BLaER1 treated with 17β-estradiol and CSF1 and Interleukin-3, amounts not matched to agents 10 nM and 100 nM (cell line): Measurements from ENCODE around the gene PTPRZ1.

Experiments used
- H3K27ac ChIP-seq, 11 experiments: shearing (Covaris generic); formaldehyde crosslinking; 2 replicates each; pipeline ENCODE4 v1.8.1; 2022
- H3K27me3 ChIP-seq, 11 experiments: shearing (Covaris generic); formaldehyde crosslinking; 2 replicates each; pipeline ENCODE4 v1.8.1; 2022
- H3K36me3 ChIP-seq, 11 experiments: shearing (Covaris generic); formaldehyde crosslinking; 2 replicates each; pipeline ENCODE4 v1.8.1; 2022
- H3K4me1 ChIP-seq, 10 experiments: shearing (Covaris generic); formaldehyde crosslinking; 2 replicates each; pipeline ENCODE4 v1.8.1; 2022
- H3K4me2 ChIP-seq, 11 experiments: shearing (Covaris generic); formaldehyde crosslinking; 2 replicates each; pipeline ENCODE4 v1.8.1; 2022
- H3K4me3 ChIP-seq, 10 experiments: shearing (Covaris generic); formaldehyde crosslinking; 2 replicates each; pipeline ENCODE4 v1.8.1; 2022
- H3K9ac ChIP-seq, 11 experiments: shearing (Covaris generic); formaldehyde crosslinking; 2 replicates each; pipeline ENCODE4 v1.8.1; 2022
- H3K9me3 ChIP-seq, 11 experiments: shearing (Covaris generic); formaldehyde crosslinking; replicated peaks in 1 of 11; 2 replicates each; pipeline ENCODE4 v1.8.1; 2022
- H4K20me1 ChIP-seq, 11 experiments: shearing (Covaris generic); formaldehyde crosslinking; 2 replicates each; pipeline ENCODE4 v1.8.1; 2022
- Cebpa-rat ChIP-seq, 11 experiments: shearing (Covaris generic); IDR thresholded peaks; 2 replicates each; pipeline ENCODE4 v1.8.1; 2022

The PTPRZ1 gene

DNA sequence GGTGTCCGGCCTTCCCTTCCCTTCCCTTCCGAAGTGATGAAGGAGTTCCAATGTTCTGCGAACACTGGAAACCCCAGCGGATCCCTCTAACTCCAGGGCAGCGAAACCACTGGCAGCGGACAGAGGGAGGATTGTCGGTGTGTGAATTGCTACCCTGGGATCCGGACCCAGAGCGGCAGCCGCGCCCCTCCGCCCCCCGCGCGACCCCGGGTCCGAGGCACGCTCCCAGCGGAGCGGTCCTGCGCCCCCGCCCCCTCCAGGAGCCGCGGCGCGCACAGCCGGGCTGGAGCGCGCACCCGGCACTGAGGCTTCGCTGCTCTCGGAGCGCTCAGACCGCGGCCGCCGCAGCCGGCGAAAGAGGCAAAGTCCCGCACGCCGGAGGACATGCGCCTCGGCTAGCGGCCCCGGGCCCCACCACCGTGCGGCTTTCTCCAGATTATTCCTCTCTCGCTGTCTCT lies at the start of gene PTPRZ1:
TSS of gene PTPRZ1 (plus strand) at position 331 of the 458 bp plus-strand sequence. CDS start 339 bp downstream, outside the sequence.
- Histone ChIP-seq H3K4me2 (peak within 1 kb of the TSS; percentile 90 to 99 (median 97)), H3K4me1 (peaks cover 0 to 11% (median 9%) of the 10 kb centered on the region in 10 experiments; a peak in 8 of 20 replicates), H3K36me3 (no peaks in the 10 kb centered on the region), H3K4me3 (peak within 1 kb of the TSS; percentile 59 to 71 (median 64)), H3K27me3 (peaks cover 43 to 54% (median 53%) of the 10 kb centered on the region in 11 experiments), H4K20me1 (peaks cover 0 to 12% (median 0%) of the 10 kb centered on the region in 11 experiments; a peak in 3 of 22 replicates), H3K27ac (no peak within 1 kb of the TSS), H3K9me3 (peaks cover 0 to 5% (median 0%) of the 10 kb centered on the region in 11 experiments; a peak in 1 of 22 replicates), H3K9ac (peak within 1 kb of the TSS in 9 of 11 experiments; percentile 39 to 66 (median 58); a peak in 17 of 22 replicates)
- no peak for TF ChIP-seq Cebpa-rat (IDR thresholded peaks at IDR 0.05)

DNA sequence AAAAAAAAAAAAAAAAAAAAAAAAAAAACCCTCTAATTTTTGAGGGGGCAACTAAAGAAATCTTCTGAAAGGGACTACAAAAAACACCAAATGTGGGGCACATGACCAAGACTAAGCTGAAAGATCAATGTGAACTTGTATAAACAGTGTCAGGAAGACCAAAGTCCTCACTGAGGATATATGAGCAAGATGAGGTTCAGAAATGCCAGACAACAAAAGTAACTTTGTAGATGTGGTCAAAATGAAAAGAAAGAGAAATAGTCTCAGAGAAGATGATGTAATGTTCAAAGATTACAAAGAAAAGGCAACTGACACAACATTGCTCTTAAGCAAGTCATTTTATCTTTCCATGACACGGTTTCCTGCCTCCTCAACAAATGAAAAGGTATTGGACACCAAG lies 48.7 kb upstream of the PTPRZ1 start:
- no peaks in the 10 kb centered on the region for H3K36me3 ChIP-seq
- no peak overlapping the region for H3K27ac ChIP-seq
- no peak overlapping the region for H3K9ac ChIP-seq
- no peaks in the 10 kb centered on the region for H3K27me3 ChIP-seq
- no peaks in the 10 kb centered on the region for H3K9me3 ChIP-seq
- TF ChIP-seq Cebpa-rat (IDR thresholded peaks at IDR 0.05): no peak
- no peaks in the 10 kb centered on the region for H4K20me1 ChIP-seq
- H3K4me1 ChIP-seq: no peaks in the 10 kb centered on the region
- no peak overlapping the region for H3K4me2 ChIP-seq
- no peak overlapping the region for H3K4me3 ChIP-seq

DNA sequence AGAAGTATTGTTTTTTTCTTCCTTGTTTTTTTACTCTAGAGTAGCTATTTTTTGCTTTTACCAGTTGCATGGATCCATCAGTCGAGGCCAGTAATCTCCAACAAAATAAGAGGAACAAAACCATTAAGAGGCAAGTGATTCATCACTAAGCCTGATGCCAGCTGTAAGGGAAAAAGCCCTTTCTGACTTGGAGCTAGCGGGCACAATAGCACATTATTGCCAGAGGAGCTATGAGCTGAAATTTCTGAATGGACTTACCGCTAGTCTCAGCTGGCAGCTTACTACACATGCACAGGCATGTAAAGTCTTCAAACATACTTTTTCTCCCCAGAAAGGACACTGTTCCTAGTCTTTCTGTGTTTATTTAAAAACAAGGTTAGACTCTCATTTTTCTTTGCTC lies 41.6 kb upstream of the PTPRZ1 start:
- Histone ChIP-seq H3K4me3 (no peak overlapping the region), H3K4me2 (no peak overlapping the region), H3K9ac (no peak overlapping the region), H3K4me1 (no peaks in the 10 kb centered on the region), H3K9me3 (no peaks in the 10 kb centered on the region), H4K20me1 (no peaks in the 10 kb centered on the region), H3K36me3 (no peaks in the 10 kb centered on the region), H3K27me3 (no peaks in the 10 kb centered on the region), H3K27ac (no peak overlapping the region)
- no peak for TF ChIP-seq Cebpa-rat (IDR thresholded peaks at IDR 0.05)

DNA sequence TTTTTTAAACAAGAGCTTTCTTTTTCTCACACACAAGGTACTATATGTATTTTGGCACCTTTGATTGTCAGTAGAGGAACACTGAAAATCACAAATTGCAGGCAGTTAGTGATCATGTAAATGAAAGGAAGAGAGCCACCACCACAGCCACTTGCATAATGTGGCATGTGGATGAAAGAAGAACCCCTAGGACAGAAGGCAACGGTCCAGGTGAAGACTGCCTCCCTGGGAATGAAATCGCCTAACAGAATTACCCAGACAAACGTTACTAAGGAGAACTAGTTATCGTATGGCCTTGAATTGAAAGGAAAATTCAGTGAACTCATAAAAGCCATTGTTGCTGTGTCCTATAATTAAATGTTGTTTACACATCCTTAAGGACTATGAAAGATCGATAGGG lies 41.2 kb upstream of the PTPRZ1 start:
- H3K4me3 ChIP-seq: no peak overlapping the region
- H3K36me3 ChIP-seq: no peaks in the 10 kb centered on the region
- H3K9me3 ChIP-seq: no peaks in the 10 kb centered on the region
- no peaks in the 10 kb centered on the region for H3K27me3 ChIP-seq
- H3K4me1 ChIP-seq: no peaks in the 10 kb centered on the region
- H3K27ac ChIP-seq: no peak overlapping the region
- no peak overlapping the region for H3K9ac ChIP-seq
- H4K20me1 ChIP-seq: no peaks in the 10 kb centered on the region
- no peak overlapping the region for H3K4me2 ChIP-seq
- no peak for TF ChIP-seq Cebpa-rat (IDR thresholded peaks at IDR 0.05)

DNA sequence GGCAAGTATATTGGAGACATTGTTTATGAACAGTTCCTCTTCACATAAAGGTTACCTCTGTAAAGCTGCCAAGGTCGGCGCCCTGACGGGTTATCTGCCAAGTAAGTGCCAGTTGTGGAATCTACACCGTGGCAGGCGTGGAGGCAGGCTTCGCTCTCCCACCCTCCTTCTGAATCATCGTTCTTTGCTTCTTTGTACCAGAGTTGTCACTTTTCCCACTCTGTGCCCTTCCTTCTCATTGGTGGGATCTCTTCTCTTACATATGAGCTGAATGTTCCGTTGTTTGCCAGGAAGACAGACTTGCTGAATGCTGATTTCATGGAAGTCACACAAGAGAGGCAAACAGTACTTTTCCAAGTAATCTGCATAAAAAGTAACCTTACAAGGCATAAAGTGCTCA lies 40.6 kb upstream of the PTPRZ1 start:
- Histone ChIP-seq H3K27ac (no peak overlapping the region), H4K20me1 (no peaks in the 10 kb centered on the region), H3K4me1 (no peaks in the 10 kb centered on the region), H3K27me3 (no peaks in the 10 kb centered on the region), H3K9ac (no peak overlapping the region), H3K4me2 (no peak overlapping the region), H3K4me3 (no peak overlapping the region), H3K36me3 (no peaks in the 10 kb centered on the region), H3K9me3 (no peaks in the 10 kb centered on the region)
- TF ChIP-seq Cebpa-rat (IDR thresholded peaks at IDR 0.05): no peak

DNA sequence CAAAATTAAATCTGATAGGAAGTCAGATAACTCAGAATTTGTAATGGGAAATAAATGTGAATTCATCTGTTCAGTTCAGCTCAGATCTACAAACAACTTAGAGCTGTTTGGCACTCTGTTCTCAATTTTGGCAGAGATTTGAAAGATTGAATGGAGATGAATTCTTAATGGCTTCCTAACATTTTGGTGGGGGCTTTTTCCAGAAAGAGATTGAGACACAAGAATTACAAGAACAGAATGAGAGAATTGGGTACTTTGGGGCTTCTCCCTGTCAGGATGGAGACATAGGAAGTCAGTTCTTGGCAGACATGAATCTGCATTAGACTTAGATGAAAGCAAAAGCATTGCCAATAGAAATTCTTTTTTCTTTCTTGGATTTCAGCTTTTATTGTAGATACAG lies 39.0 kb upstream of the PTPRZ1 start:
- no peak overlapping the region for H3K9ac ChIP-seq
- no peak for TF ChIP-seq Cebpa-rat (IDR thresholded peaks at IDR 0.05)
- H3K4me2 ChIP-seq: no peak overlapping the region
- H3K4me1 ChIP-seq: no peaks in the 10 kb centered on the region
- H3K27ac ChIP-seq: no peak overlapping the region
- H3K9me3 ChIP-seq: no peaks in the 10 kb centered on the region
- H3K27me3 ChIP-seq: no peaks in the 10 kb centered on the region
- H4K20me1 ChIP-seq: no peaks in the 10 kb centered on the region
- H3K4me3 ChIP-seq: no peak overlapping the region
- H3K36me3 ChIP-seq: no peaks in the 10 kb centered on the region

DNA sequence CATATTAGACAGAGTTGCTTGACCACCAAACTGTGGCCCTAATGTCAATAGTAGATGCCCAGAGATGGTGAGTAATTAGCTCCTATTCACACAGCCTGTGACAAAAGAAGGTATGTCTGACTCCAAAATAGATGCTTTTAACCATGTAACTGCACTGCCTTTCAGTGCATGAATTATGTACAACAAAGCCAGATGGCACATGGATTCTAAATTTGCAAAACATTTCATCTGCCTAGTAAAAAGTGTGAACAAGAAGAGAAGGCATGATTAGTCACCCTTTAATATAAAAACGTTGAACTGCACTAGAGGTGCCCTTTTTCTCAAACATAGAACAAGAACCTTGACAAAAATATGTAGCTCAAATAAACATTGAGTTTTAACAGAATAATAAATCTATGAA lies 35.5 kb upstream of the PTPRZ1 start:
- Histone ChIP-seq H3K27me3 (no peaks in the 10 kb centered on the region), H3K27ac (no peak overlapping the region), H3K9me3 (no peaks in the 10 kb centered on the region), H3K4me3 (no peak overlapping the region), H3K9ac (no peak overlapping the region), H3K4me2 (no peak overlapping the region), H4K20me1 (no peaks in the 10 kb centered on the region), H3K36me3 (no peaks in the 10 kb centered on the region), H3K4me1 (no peaks in the 10 kb centered on the region)
- no peak for TF ChIP-seq Cebpa-rat (IDR thresholded peaks at IDR 0.05)

DNA sequence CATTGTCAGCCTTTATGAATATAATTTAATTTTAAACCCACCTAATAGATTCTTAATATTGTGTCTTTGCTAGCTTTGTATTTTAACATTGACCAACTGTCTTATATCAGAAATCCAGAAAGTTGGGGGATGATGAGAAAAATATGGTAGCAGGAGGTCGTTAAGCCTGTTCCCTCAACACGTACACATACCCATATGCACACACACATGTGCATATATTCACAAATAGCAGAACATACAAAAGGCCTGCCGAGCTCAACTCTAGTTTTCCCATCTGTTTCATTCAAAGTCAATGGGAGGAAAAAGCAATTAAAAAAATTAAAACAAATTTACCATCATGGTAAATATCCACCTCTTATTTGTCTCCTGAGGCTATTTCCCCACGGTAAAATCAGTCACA lies 25.9 kb upstream of the PTPRZ1 start:
- H3K36me3 ChIP-seq: no peaks in the 10 kb centered on the region
- TF ChIP-seq Cebpa-rat (IDR thresholded peaks at IDR 0.05): no peak
- peaks cover 0 to 6% (median 0%) of the 10 kb centered on the region in 11 experiments; a peak in 1 of 22 replicates for H3K9me3 ChIP-seq
- no peak overlapping the region for H3K27ac ChIP-seq
- H4K20me1 ChIP-seq: no peaks in the 10 kb centered on the region
- H3K4me3 ChIP-seq: no peak overlapping the region
- no peaks in the 10 kb centered on the region for H3K27me3 ChIP-seq
- no peak overlapping the region for H3K4me2 ChIP-seq
- no peaks in the 10 kb centered on the region for H3K4me1 ChIP-seq
- no peak overlapping the region for H3K9ac ChIP-seq

DNA sequence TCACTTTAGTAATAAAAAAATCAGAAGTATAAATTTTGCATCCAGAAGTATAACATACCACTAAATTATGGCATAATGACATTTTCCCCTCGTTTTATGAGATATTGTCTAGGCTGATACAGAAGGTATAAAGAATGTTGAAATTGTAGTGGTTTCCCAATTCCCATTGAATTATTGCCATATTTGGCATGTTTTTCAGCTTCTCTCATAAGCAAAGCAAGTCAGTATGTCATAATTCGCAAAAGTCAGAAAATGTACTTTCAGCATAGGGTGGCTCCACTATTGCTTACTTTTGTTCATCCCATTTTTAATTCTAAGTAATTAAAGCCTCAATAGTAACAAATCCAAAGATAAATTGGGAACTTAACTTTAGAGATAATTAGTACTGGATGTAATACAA lies 19.7 kb upstream of the PTPRZ1 start:
- Histone ChIP-seq H3K27ac (no peak overlapping the region), H3K4me3 (no peak overlapping the region), H3K27me3 (no peaks in the 10 kb centered on the region), H3K36me3 (no peaks in the 10 kb centered on the region), H3K4me2 (no peak overlapping the region), H4K20me1 (no peaks in the 10 kb centered on the region), H3K9ac (no peak overlapping the region), H3K4me1 (no peaks in the 10 kb centered on the region), H3K9me3 (peaks cover 0 to 6% (median 0%) of the 10 kb centered on the region in 11 experiments; a peak in 1 of 22 replicates)
- no peak for TF ChIP-seq Cebpa-rat (IDR thresholded peaks at IDR 0.05)

DNA sequence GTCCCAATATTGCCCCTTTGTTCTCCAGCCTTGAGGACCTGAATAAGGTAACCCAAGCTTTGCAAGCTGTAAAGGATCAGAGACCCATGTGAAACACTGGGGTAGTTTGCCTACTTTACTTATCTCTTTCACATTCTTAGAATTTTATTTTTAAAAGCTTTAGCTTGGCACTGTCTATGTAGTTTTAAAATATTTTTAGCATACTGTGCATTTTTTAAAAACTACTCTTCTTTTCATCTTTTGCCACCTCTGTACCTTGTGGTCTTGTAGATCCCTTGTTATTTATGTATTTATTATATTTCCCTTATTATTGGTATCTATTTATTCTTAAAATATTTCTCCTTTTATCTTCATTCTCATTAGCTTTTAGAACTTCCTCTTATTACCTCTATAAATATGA lies 12.0 kb upstream of the PTPRZ1 start:
- TF ChIP-seq Cebpa-rat (IDR thresholded peaks at IDR 0.05): no peak
- Histone ChIP-seq H3K4me1 (no peaks in the 10 kb centered on the region), H3K9me3 (no peaks in the 10 kb centered on the region), H3K27ac (no peak overlapping the region), H3K4me2 (no peak overlapping the region), H3K4me3 (no peak overlapping the region), H3K27me3 (no peaks in the 10 kb centered on the region), H3K9ac (no peak overlapping the region), H4K20me1 (no peaks in the 10 kb centered on the region), H3K36me3 (no peaks in the 10 kb centered on the region)
